Lung (tissue), 12 donors: ENCODE data around the gene CYP3A5. TPM values are rescaled to one million over a fixed set of nuclear protein-coding genes. Genes with fewer than 3 reads are reported as not detected.

Source experiments
- ATAC-seq: fragments of 200-7000 bp; cut with Tn5 transposase; one replicate; pipeline ENCODE4 v1.9.1; 2020; ENCODE audit warnings: moderate number of reproducible peaks; ENCODE audit not compliant: insufficient read depth, low FRiP score
- DNase-seq, 3 donors: peaks; one replicate each; pipeline ENCODE4 v3.0.0-alpha.2; 2013 to 2017
- H3K27ac ChIP-seq, 2 donors: one replicate each; pipeline ENCODE4 v1.5.1; 2013; ENCODE audit warnings: mild to moderate bottlenecking in 2 of 2, moderate library complexity in 2 of 2, control low read depth in 1 of 2, inconsistent platforms in 1 of 2, low read depth in 1 of 2, low read length in 1 of 2
- H3K27me3 ChIP-seq, 3 donors: one replicate each; pipeline ENCODE4 v1.5.1; 2013; ENCODE audit warnings: low read length in 2 of 3; ENCODE audit not compliant: control insufficient read depth in 3 of 3, insufficient read depth in 3 of 3
- H3K36me3 ChIP-seq, 4 donors: one replicate each; pipeline ENCODE4 v1.5.1; 2013; ENCODE audit warnings: low read length in 4 of 4, mild to moderate bottlenecking in 1 of 4, moderate library complexity in 1 of 4; ENCODE audit not compliant: control insufficient read depth in 4 of 4, insufficient read depth in 4 of 4
- H3K4me1 ChIP-seq, 5 donors: one replicate each; pipeline ENCODE4 v1.5.1; 2013; ENCODE audit warnings: low read length in 5 of 5, mild to moderate bottlenecking in 2 of 5, moderate library complexity in 1 of 5; ENCODE audit not compliant: control insufficient read depth in 5 of 5, insufficient read depth in 5 of 5
- H3K4me3 ChIP-seq: one replicate; pipeline ENCODE4 v1.5.1; 2013; ENCODE audit warnings: mild to moderate bottlenecking, control low read depth, moderate library complexity
- H3K9ac ChIP-seq, 2 donors: one replicate each; pipeline ENCODE4 v1.5.1; 2013; ENCODE audit warnings: low read length in 2 of 2, control low read depth in 1 of 2; ENCODE audit not compliant: insufficient read depth in 1 of 2
- H3K9me3 ChIP-seq, 4 donors: one replicate each; pipeline ENCODE4 v1.5.1; 2013; ENCODE audit warnings: low read length in 3 of 4, mild to moderate bottlenecking in 1 of 4, moderate library complexity in 1 of 4; ENCODE audit not compliant: control insufficient read depth in 4 of 4, insufficient read depth in 3 of 4
- CTCF ChIP-seq: IDR thresholded peaks from 2 replicates; pipeline ENCODE4 v1.5.1; 2012; ENCODE audit warnings: mild to moderate bottlenecking; ENCODE audit errors: control extremely low read depth, extremely low read depth
- WGBS, 2 donors: extraction: QIAGEN DNeasy Blood & Tissue Kit; methylation state at CpG; one replicate each; pipeline ENCODE4 v1.1.7; 2013; 5-methylcytosine and 5-hydroxymethylcytosine counted together
- polyA plus RNA-seq, 2 donors: library from polyadenylated mRNA; stranded (reverse); fragments of 200-250 nt; gene quantifications; one replicate each; pipeline ENCODE4 v1.2.1, GENCODE V29; 2013
- total RNA-seq, 2 donors: library from RNA; depleted of rRNA in 1 of 2; stranded (reverse); fragments of >200 nt in 1 of 2; gene quantifications; one replicate each; pipeline ENCODE4 v1.2.1, GENCODE V29; 2014 to 2021
- donor health status: control.
- donor health status: control.
- donor health status: Bipolar disorder and iron deficiency.
- donor health status: healthy.
- donor health status: DM: yes; HTN: yes; CAD: no.

Gene CYP3A5
- total and polyA plus RNA-seq, 4 donors: 2.2 to 26.3 (median 10.9) TPM

- no peak for ATAC-seq
- no peaks in the 10 kb centered on the region for H3K9me3 ChIP-seq
- peaks cover 0 to 8% (median 3%) of the 10 kb centered on the region in 4 donors for H3K36me3 ChIP-seq
- peaks cover 0 to 3% (median 0%) of the 10 kb centered on the region in 5 donors for H3K4me1 ChIP-seq
- H3K9ac ChIP-seq: no peak overlapping the region
- H3K27me3 ChIP-seq: no peaks in the 10 kb centered on the region
- no peak for DNase-seq
- TF ChIP-seq CTCF: no peak
- H3K27ac ChIP-seq: no peak overlapping the region
- 96% methylated on average over 3 of the region's 3 CpGs for WGBS, 2 donors
- H3K4me3 ChIP-seq: no peak overlapping the region
These were observed 35.4 kb downstream of the CYP3A5 start for GRCh38 chr7:99644431-99644830.

- Histone ChIP-seq H3K9me3 (no peaks in the 10 kb centered on the region), H3K9ac (no peak overlapping the region), H3K27ac (no peak overlapping the region), H3K4me1 (no peaks in the 10 kb centered on the region), H3K27me3 (no peaks in the 10 kb centered on the region), H3K36me3 (peaks cover 0 to 8% (median 5%) of the 10 kb centered on the region in 4 donors), H3K4me3 (no peak overlapping the region)
- 85 to 96% methylated on average over 2 of the region's 2 CpGs for WGBS, 2 donors
- no peak for TF ChIP-seq CTCF
- no peak for DNase-seq
- ATAC-seq: no peak
These were observed 36.3 kb downstream of the CYP3A5 start for GRCh38 chr7:99643464-99643863.

GRCh38 chr7:99642027-99642426 lies 37.8 kb downstream of the CYP3A5 start:
- no peak for TF ChIP-seq CTCF
- no peaks in the 10 kb centered on the region for H3K9me3 ChIP-seq
- ATAC-seq: no peak
- H3K9ac ChIP-seq: no peak overlapping the region
- no peaks in the 10 kb centered on the region for H3K27me3 ChIP-seq
- H3K27ac ChIP-seq: no peak overlapping the region
- no peaks in the 10 kb centered on the region for H3K4me1 ChIP-seq
- no peak overlapping the region for H3K4me3 ChIP-seq
- 63 to 81% methylated on average over 1 of the region's 1 CpG for WGBS, 2 donors
- no peak for DNase-seq
- H3K36me3 ChIP-seq: peaks cover 0 to 7% (median 3%) of the 10 kb centered on the region in 4 donors

GRCh38 chr7:99639267-99639666 lies 40.5 kb downstream of the CYP3A5 start:
- TF ChIP-seq CTCF: no peak
- ATAC-seq (no peak), DNase-seq (peak in 1 of 3 donors; percentile 6)
- Histone ChIP-seq H3K4me1 (no peaks in the 10 kb centered on the region), H3K36me3 (peaks cover 0 to 7% (median 2%) of the 10 kb centered on the region in 4 donors), H3K27me3 (no peaks in the 10 kb centered on the region), H3K4me3 (no peak overlapping the region), H3K9ac (no peak overlapping the region), H3K9me3 (no peaks in the 10 kb centered on the region), H3K27ac (no peak overlapping the region)
